Osteocyte (in vitro differentiated cells): ENCODE data around the gene FANCC. TPM values are rescaled to one million over a fixed set of nuclear protein-coding genes. Genes with fewer than 3 reads are reported as not detected.

Experiments
- DNase-seq: peaks from one replicate; pipeline ENCODE4 v3.0.0; 2021; ENCODE audit warnings: mixed read lengths; ENCODE audit not compliant: unreplicated experiment; ENCODE audit errors: extremely low spot score
- H3K27ac Mint-ChIP-seq: one replicate; pipeline ENCODE4 v1.8.0; 2021; ENCODE audit warnings: mild to moderate bottlenecking, mixed read lengths; ENCODE audit not compliant: unreplicated experiment
- H3K27me3 Mint-ChIP-seq: one replicate; pipeline ENCODE4 v1.8.0; 2021; ENCODE audit warnings: mixed read lengths; ENCODE audit not compliant: unreplicated experiment
- H3K36me3 Mint-ChIP-seq: one replicate; pipeline ENCODE4 v1.8.0; 2021; ENCODE audit warnings: mixed read lengths; ENCODE audit not compliant: unreplicated experiment
- H3K4me1 Mint-ChIP-seq: one replicate; pipeline ENCODE4 v1.8.0; 2021; ENCODE audit warnings: mixed read lengths; ENCODE audit not compliant: unreplicated experiment
- H3K4me3 Mint-ChIP-seq: one replicate; pipeline ENCODE4 v1.8.0; 2021; ENCODE audit warnings: mild to moderate bottlenecking, moderate library complexity, mixed read lengths; ENCODE audit not compliant: unreplicated experiment
- H3K9me3 Mint-ChIP-seq: one replicate; pipeline ENCODE4 v1.8.0; 2021; ENCODE audit warnings: mixed read lengths; ENCODE audit not compliant: unreplicated experiment
- total RNA-seq: library from RNA; stranded (reverse); gene quantifications from 2 replicates; pipeline ENCODE4 v1.2.1, GENCODE V29; 2021
- TF ChIP-seq, protein P1 (sequence below): fragments of 200-600 bp; sonication (generic); IDR thresholded peaks from 2 replicates; pipeline ENCODE4 v1.5.0; 2021; ENCODE audit warnings: antibody characterized with exemption, mild to moderate bottlenecking, moderate library complexity

The FANCC gene
- total RNA-seq, 1 donor from 2014 or later, result 12.3 TPM

DNA sequence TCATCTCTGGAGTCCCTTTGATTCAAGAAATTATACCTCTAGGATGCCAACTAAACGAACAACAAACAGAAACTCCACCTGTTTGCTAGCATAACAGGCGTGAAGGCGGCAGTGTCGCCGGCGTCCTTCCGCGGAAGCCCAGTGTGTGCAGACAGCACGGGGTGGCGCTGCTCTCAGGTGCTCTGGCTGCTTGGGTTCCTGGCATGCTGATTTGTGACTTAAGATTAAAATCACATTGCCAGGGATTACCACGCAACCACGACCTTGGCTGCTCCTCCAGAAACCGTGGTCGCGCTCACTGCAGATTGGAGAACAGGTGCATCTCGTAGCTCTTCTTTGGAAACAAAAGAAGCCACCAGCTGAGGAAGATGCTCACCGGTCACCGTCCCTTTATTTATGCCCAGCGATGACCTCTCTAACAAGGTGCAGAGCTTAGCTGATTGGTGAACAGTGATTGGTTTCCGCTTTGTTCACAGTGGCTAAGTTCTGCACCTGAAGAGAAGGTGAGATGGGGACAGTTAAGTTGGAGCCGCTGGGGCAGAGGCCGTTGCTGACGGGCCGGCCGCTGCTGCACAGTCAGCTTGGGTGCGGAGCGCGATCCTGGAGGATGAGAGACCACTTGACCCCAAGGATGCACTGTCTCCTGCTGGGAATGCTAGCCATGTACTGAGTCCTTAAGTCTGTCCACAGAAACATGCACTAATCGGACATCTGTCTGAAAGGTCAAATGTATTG is 232.3 kb downstream of the FANCC start:
- no peak overlapping the region for H3K27ac Mint-ChIP-seq
- H3K27me3 Mint-ChIP-seq, result no peaks in the 10 kb centered on the region
- peaks cover 56% of the 10 kb centered on the region for H3K36me3 Mint-ChIP-seq
- DNase-seq, result no peak
- TF ChIP-seq, protein P1, sequence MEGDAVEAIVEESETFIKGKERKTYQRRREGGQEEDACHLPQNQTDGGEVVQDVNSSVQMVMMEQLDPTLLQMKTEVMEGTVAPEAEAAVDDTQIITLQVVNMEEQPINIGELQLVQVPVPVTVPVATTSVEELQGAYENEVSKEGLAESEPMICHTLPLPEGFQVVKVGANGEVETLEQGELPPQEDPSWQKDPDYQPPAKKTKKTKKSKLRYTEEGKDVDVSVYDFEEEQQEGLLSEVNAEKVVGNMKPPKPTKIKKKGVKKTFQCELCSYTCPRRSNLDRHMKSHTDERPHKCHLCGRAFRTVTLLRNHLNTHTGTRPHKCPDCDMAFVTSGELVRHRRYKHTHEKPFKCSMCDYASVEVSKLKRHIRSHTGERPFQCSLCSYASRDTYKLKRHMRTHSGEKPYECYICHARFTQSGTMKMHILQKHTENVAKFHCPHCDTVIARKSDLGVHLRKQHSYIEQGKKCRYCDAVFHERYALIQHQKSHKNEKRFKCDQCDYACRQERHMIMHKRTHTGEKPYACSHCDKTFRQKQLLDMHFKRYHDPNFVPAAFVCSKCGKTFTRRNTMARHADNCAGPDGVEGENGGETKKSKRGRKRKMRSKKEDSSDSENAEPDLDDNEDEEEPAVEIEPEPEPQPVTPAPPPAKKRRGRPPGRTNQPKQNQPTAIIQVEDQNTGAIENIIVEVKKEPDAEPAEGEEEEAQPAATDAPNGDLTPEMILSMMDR, result no peak
- H3K4me1 Mint-ChIP-seq, result peaks cover 37% of the 10 kb centered on the region
- no peaks in the 10 kb centered on the region for H3K9me3 Mint-ChIP-seq
- H3K4me3 Mint-ChIP-seq, result no peak overlapping the region

DNA sequence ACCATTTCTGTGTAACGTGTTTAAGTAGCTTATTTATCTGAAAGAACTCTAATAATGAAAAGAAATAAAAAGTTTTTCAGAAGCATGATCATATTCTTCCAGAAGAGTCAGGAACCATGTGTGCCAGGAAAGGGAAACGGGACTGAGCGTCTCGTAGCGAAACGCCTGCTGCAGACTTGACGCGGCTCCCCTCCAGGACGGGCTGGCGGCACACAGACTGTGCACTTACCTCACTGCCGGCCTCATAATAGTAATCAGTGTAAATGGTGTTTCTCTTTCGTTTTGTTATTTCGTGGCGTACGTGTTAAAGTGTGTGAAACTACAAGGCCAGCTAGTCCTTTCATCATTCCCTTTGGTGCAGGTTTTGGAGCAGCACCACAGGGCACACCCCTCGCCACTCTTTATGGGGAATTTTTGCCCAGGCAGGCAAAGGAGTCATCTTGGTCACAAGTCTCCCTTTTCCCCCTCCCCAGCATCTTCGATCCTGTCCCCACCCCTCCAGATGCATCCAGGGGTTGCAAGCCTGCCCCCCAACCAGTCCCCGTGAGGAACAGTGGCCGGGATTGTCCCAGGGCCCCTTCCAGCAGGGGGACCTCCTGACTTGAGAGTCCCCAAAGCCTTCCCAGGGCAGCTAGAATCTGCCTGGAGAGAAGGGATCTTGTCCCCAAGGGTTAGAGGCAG is 233.1 kb downstream of the FANCC start:
- H3K4me3 Mint-ChIP-seq, result no peak overlapping the region
- H3K9me3 Mint-ChIP-seq, result no peaks in the 10 kb centered on the region
- peaks cover 55% of the 10 kb centered on the region for H3K36me3 Mint-ChIP-seq
- no peak for DNase-seq
- peak overlapping the region; percentile 31 for H3K27ac Mint-ChIP-seq
- no peaks in the 10 kb centered on the region for H3K27me3 Mint-ChIP-seq
- TF ChIP-seq, protein P1, result no peak
- H3K4me1 Mint-ChIP-seq, result peaks cover 35% of the 10 kb centered on the region

DNA sequence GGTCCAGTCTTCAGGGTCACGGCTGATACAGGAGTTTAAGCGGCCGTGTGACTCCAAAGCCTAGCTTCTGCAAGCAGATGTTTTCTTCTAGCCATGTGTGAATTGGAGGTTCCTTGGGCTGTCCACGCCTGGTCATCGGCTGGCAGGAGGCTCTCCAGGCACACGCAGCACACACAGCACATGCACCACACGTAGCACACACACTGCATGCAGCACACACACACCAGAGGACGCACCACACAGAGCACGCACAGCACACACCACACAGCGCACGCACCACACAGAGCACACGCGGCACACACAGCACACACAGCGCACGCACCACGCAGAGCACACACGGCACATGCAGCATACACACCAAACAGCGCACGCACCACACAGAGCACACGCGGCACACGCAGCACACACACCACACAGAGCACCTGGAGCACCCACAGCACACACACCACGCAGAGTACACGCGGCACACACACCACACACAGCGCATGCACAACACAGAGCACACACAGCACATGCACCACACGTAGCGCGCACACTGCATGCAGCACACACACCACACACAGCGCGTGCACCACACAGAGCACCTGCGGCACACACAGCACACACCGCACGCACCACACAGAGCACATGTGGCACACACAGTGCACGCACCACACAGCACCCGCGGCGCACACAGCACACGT is 234.3 kb downstream of the FANCC start:
- peaks cover 35% of the 10 kb centered on the region for H3K4me1 Mint-ChIP-seq
- H3K9me3 Mint-ChIP-seq, result no peaks in the 10 kb centered on the region
- H3K4me3 Mint-ChIP-seq, result no peak overlapping the region
- DNase-seq, result no peak
- TF ChIP-seq, protein P1, result no peak
- peaks cover 59% of the 10 kb centered on the region for H3K36me3 Mint-ChIP-seq
- no peak overlapping the region for H3K27ac Mint-ChIP-seq
- no peaks in the 10 kb centered on the region for H3K27me3 Mint-ChIP-seq

DNA sequence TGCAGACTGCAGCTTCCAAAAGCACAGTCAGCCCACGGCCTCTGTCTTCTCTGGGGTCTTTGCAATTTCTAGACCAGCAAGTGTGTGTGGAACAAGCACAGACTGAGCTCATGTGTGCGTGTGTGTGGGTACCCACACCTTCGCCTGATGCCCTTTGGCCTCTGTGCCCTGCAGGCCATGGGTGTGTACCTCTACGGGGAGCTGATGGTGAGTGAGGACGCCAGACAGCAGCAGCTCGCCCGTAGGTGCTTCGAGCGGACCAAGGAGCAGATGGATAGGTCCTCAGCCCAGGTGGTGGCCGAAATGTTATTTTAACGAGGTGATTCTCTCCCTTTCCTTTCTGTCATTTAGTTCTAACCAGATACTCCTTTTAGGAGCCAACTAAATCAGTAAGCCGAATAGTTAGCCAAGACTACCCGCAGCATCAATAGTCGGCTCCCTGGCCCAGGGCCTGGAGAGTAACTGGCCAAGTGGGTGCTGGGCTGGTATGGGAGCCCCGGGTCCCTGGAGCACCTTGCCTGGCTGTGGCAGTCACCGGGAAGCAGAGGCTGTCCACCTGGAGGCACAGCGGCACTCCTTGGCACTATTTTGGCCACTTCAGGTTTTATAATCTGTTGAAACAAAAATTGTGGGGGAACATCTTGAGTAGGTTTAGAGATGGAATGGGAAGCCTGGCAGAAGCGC is 235.0 kb downstream of the FANCC start:
- DNase-seq, result no peak
- TF ChIP-seq, protein P1, result no peak
- Mint-ChIP-seq H3K9me3 (no peaks in the 10 kb centered on the region), H3K36me3 (peaks cover 60% of the 10 kb centered on the region), H3K27ac (peak overlapping the region; percentile 31), H3K4me3 (no peak overlapping the region), H3K27me3 (no peaks in the 10 kb centered on the region), H3K4me1 (peaks cover 35% of the 10 kb centered on the region)
